Hematopoietic multipotent progenitor cell treated with erythropoietin and hydrocortisone succinate and interleukin-3 and kit ligand, for 15 days (in vitro differentiated cells): ENCODE results near the gene TGOLN2.

Experiments
- DNase-seq: peaks from one replicate; pipeline ENCODE4 v3.0.0-alpha.2; 2015; ENCODE audit warnings: low spot score

The TGOLN2 gene

DNA sequence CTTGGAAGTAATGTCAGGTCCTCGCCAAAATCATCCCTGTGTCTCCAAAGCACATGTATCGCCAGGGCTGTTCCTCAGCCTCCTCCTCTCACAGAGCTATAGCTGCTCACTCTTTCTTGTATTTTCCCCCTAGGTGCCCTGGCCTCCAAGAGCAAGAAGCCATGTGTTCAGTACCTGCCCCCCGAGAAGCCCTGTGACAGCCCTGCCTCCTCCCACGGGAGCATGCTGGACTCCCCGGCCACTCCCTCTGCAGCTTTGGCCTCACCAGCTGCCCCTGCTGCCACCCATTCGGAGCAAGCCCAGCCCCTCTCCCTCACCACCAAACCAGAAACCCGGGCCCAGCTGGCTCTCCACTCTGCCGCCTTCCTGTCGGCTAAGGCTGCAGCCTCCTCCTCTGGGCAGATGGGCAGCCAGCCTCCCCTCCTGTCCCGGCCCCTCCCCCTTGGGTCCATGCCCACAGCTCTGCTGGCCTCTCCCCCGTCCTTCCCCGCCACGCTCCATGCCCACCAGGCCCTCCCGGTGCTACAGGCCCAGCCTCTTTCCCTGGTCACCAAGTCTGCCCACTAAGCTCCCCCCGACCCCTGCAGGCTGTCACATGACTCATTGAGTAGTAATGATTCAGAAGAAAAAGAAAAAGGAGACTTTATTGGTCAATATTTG lies 18.8 kb downstream of the TGOLN2 start:
- no peak for DNase-seq

DNA sequence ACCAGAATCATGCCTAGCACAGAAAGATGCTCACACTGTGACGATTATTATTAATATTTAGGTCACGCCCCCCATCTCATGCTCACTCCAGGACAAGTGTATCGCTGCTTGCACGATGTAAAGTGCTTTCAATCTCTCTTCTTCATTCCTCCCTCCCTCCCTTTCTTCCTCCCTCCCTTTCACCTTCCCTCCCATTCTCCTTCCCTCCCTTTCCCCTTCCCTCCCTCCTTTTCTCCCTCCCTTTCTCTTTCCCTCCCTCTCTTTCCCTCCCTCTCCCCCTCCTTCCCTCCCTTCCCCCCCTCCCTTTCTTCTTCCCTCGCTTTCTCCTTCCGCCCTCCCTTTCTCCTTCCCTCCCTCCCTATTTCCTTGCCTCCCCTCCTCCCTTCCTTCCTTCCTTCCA lies 19.6 kb downstream of the TGOLN2 start:
- no peak for DNase-seq

DNA sequence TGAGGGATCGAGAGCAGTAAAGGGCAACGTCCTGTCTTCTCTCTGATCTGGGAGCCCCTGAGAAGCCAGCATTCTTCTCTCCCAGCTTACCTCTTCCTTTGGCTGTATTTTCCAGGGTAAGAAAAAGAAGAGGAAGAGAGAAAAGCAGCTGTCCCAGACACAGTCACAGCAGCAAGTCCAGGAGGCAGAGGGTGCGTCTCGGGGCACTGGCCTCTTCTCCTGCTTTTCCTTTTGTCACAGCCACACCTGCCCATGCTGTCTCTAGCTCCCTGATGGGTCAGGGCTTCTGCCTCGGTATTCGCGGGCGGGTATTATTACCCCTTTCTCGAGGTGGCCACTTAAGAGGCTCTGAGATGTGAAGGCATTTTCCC lies 20.3 kb downstream of the TGOLN2 start:
- no peak for DNase-seq

DNA sequence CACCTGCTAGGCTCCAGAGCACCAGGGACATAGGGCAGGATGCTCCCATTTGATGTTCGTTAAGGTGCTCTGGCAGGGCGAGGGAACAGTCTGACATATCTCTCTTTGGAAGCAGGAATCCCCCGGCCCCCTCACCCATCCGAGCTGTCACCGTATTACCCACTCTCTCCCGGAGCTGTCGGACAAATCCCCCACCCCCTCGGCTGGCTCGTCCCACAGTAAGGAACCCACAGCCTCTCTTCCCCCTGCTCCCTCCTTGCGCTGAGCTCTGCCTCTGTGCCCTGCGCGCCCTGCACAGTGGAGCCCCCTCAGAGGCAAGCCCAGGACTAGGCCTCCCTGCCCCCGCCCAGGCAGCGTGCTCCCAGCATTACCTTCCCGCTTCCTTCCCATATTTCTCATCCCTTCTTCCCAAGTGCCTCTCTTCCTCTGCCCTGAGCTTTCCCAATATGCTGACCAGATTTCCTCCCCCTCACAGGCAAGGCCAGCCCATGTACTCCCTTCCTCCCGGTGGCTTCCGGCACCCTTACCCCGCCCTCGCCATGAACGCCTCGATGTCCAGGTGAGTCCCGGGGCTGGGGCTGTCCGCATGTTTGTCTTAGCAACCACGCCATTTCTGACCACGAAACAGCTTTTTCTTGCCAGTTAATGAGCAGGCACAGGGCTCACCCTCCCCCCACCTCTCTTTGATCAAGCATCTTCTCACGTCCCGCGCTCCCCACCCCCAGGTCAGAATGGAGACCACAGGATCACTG lies 23.8 kb downstream of the TGOLN2 start:
- DNase-seq, result no peak

DNA sequence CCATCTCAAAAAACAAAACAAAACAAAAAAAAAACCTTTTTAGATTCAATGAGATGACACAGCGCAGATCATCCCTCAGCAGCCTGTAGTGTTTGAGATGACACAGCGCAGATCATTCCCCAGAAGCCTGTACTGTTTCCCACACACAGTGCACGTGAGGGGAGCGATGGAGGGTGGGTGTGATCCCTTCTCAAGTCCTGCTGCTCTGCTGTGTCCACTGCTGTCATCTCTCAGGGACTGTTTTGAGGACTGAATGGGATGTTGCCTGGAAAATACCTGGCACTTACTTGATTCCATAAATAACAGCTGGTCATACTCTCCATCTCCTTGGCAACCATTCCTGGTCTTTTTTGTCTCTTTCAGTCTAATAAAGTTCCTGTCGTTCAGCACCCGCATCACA lies 25.7 kb downstream of the TGOLN2 start:
- DNase-seq, result no peak

DNA sequence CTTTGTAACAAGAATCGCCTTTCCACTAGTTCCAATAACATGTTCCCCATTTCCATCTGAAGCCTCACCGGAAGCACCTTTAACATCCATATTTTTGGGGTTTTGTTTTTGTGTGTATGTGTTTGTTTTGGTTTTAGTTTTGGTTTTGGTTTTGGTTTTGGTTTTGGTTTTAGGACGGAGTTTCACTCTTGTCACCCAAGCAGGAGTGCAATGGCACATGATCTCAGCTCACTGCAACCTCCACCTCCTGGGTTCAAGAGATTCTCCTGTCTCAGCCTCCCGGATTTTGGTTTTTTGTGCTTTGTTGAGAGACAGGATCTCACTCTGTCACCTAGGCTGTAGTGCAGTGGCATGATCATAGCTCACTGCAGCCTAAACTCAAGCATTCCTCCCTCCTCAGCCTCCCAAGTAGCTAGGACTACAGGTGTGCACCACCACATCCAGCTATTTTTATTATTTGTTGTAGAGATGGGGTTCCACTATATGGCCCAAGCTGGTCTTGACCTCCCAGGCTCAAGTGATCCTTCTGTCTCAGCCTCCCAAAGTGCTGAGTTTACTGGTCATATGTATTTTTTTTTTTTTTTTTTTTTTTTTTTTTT lies 36.3 kb downstream of the TGOLN2 start:
- DNase-seq, result peak; percentile 23

DNA sequence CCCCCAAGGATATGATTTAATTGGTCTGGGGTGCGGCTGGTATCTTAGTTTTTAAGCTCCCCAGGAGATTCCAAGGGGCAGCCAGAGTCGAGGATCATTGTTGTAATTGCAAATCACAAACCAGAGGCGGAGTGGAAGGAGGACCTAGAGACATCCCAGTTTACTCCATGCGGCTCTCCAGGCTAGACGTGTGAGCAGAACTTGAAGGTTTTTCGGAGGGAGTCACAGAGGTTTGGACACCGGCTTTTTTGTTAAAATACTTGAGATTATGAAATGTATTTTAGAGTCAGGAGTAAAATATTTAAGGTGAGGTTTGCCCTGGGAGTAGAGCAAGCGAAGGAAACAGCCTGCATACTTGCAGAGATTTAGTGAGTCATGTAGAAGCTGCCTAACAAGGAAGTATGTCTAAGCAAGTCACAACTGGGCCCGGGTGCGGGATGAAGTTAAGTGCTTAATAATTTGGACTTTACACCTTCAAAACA lies 39.5 kb downstream of the TGOLN2 start:
- DNase-seq, result no peak

DNA sequence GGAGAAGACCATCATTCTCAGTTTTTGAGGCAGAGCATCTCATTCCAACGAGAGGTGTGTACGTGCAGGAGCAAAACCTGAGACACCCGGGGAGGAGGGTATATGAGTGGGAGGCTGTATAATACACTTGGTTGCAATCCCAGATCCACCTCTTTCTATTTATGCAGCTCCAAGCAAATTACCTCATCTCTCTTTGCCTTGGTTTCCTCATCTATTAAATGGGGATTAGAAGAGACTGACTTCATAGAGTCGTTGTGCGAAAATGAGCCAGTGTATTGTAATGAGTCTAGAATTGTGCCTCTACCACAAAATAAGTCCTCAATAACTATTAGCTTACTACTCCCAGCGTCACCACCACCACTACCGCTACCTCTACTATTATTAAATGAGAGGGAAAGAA lies 40.1 kb downstream of the TGOLN2 start:
- DNase-seq, result no peak

DNA sequence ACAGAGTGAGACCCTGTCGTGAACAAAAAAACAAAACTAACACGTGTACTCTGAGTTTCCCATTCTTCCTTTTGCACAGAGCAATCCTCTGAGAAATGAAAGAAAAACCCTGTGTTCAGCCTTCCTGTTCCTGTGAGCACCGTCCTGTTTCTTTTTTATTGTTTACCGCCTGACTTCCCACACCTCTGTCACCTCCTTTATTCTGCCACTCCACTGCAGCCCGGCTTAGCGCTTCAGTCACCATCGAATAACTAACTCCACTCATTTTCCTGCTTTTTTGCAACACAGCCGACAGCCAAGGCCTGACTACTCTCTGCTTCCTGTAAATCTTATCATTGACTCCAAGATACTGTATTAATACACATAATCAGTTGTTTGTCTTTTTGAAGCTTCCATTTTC lies 40.9 kb downstream of the TGOLN2 start:
- DNase-seq, result no peak

DNA sequence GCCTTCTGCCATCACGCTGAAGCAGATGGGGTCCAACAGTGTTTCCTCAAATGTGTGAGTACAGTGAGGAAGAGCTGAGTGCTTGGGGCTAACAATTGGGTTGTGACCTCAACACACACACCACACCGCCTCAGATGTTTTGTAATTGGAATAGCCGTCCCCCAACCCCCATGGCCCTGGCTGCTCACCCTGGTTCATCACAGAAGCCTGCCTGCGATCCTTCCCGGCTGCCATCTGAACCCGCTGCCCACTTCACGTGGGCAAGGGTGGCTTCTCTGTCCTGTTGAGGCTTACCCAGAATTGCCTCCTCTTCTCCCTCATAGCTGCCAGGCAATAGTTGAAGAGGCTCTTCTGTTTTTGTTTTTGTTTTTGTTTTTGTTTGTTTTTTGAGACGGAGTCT lies 44.1 kb downstream of the TGOLN2 start:
- DNase-seq, result no peak

DNA sequence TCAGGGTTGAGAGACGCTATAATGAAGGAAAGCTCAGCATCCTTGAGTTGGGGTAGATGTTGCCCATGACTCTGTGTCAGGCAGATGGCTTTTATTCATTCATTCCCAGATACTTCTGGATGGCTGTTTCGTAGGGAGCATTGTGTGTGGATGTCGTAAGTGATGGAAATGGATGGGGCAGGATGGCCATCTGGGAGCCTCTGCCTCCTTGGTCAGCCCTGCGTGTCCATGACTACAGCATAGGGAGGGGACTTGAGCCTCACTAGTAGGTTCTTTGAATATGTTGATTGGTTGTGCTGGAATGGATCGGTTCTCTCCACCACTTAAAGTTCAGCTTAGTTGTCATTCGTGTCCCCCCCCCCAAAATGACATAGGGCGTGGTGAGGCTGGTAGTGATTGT lies 44.9 kb downstream of the TGOLN2 start:
- DNase-seq, result no peak

DNA sequence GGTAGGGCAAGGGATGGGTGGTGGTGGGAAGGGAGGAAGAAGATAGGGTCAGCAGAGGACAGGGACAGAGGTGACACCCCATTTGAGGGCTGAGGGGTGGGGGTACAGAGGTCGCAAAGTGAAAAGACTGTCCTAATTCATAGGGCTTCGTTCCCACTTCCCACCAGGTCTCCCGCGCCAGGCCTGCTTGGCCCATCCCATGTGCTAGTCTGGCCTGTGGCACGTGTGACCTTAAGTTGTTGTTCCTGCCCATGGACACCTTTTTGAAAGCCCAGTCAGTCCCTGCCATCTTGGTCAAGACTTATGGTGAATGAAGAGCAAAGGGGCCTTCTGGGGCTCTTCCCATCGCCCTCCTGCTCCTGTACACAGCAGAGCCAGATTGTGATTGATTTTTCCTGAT lies 46.2 kb downstream of the TGOLN2 start:
- no peak for DNase-seq

DNA sequence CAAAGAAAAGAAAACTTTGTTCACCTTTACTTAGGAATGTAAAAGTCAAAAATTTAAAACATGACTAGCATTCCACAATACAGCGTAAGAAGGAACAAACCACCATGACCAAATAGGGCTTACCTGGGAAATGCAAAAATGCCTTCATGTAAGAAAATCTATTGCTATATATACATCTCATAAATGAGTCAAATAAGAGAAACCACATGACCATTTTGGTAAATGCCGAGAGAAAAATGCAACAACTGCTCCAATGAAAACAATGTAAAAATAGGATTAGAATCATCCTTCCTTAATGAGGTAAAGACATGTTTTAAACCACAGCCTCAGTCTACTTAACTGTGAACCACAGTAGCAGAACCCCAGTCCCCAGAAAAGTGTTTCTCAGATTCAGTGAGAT lies 49.4 kb downstream of the TGOLN2 start:
- no peak for DNase-seq

DNA sequence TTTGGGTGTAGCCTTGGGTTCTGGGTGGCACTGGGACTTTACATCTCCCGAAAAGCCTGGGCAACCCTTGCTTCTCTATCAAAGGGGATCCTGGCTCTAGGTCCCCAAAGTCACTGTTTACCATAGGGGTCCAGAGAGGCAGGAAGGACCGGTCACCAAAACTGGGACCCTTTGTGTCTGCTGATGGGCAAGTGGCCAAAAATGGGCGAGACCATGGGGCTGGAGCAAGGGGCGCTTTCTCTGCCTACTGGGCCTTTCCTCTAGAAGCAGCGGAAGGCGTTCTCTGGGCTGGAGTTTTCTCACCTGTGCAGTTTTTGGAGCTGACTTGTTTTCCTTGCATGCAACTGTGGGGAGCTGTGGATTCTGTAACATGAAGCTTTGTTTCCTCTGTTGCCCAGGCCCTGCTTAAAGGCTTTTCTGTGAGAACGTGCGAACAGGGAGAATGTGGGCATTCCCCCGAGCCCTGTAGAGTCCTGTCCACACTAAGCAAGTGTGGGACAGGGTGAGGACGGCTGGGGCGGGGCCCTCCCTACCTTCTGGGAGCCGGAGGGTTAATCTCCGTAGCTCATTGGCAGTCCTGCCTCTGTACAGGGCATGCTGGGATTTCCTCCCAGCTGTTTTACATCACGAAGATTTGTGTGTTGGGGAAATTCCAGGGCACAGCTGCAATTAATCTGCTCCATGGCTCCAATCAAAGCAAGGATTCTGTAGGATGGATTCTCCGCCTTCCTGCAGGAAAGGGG lies 50.2 kb downstream of the TGOLN2 start:
- no peak for DNase-seq

DNA sequence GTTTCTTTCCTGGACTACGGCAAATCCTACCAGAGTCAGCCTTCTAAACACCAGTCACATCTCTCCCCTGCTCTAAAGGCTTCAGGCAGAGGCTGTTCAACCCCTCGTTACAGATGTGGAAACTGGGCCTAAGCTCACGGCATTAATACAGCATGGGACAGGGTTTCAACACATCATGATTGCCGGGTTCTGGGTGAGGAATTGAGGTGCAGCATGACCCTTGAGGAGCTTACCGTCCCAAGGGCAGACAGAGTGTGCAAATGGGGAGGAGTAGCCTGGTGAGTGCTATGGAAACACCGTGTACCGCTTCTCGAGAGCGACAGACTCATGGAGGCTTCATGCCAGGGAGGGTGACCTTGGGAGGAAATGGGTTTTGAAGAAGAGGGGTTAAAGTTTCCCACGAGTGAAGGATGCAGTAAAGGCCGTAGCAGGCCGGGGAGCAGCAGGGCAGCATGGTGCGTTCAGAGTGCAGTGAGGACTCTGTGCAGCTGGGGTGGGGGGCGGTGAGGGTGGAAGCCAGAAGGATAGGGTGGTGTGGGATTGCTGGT lies 51.1 kb downstream of the TGOLN2 start:
- DNase-seq, result no peak

DNA sequence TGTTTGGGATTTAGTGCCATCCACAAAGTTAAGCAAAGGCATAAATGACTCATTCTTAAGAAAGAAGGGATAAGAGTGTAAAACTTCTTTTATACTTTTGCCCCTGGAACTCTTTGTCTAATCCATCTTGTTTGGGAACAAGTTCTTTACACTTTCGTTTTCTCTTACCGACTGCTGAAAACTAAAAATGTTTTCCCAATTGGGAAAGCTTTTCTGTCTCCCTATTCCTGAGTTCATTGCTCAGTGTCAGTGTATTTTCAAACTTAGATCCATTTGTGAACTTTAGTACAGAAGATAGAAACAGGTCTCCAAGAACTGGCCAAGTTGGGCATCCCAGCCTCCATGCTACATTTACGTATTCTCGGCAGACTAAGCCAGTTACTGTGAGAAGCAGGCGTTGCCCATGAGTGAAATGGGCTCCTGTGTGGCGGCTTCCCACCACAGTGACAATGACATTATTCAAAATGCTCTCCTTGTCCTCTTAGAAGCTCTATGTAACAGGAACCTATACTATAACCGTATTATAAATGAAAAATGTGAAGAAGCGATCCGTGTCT lies 51.7 kb downstream of the TGOLN2 start:
- no peak for DNase-seq

DNA sequence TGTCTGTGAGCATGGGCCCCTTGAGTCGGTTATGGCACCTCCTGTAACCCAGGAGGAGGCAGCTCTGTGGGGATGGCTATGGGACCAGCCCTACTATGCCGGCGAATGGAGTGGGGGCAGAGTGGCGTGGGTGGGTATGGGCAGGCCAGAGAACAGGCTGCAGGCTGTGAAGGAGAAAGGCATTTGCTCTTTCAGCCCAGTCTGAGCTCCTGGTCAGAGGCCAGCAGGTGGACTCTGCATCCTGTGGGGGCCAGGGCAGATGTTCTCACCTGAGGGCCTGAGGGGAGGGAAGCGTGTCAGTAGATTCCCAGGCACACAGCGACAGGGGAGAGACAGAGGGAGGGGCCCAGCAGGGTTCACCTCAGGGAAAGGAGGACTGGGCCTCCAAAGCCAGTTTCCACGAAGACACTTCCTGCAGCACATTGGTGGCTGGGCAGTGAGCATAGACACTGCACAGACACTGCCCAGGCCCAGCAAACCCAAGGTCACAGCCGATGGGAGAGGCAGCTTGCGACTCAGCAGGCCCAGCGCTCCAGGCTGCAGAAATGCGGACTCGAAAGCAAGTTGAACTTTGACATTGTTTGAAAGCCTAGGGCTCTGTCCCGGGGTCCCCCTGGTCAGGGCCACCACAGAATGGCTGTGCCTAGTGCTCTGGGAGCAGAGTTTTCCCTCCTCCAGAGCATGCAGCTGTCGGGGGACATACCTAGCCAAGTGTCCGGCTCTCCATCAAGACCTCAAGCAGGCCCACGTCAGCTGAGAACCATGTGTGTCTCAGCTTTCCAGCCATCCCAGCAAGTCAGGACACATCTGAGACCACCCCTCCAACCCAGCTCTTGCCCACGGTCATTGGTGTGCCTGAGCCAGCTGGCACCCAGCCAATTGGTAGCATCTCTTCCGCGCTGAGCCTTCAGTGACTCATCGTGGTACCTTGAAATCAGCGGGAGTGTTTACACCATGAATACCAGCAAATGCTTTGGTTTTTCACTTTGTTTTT lies 53.8 kb downstream of the TGOLN2 start:
- DNase-seq, result no peak

DNA sequence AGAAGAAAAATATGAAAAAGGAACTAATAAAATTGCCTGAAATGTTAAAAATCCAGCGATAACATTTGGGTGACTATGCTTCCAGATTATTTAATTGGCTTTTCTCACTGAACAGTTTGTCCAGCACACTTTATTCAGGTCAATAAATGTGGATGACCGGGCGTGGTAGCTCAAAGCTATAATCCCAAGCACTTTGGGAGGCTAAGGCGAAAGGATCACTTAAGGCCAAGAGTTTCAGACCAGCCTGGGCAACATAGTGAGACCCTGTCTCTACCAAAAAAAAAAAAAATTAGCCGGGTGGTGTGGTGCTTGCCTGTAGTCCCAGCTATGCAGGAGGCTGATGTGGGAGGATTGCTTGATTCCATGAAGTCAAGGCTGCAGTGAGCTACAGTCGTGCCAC lies 55.4 kb downstream of the TGOLN2 start:
- DNase-seq, result no peak

DNA sequence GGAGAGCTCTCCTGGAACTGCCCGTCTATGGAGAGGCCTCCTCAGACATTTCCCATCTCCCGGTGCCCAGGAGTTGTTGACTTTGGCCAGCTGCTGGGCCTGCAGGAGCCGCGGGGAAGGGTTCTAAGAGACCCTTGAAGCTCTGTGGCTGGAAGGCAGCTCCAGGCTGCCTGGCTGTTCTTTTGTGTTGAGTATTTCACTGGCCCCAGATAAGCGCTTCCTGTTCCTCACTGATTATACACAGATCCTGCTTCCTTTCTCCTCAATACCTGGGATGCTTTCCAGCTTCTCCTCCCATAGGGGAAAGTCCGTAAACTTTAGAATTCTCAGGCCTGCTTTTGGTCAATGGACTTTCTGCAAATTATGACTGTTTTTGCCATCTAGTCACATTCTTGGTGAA lies 57.8 kb downstream of the TGOLN2 start:
- no peak for DNase-seq
